C4-2B (cell line): ENCODE measurements around the gene WDR88.

ENCODE experiments used
- ZFX ChIP-seq: fragments of 450-650 bp; IDR thresholded peaks from 2 replicates; pipeline ENCODE4 v1.6.1; 2017
- TF ChIP-seq, protein P1 (sequence below): fragments of 450-650 bp; conservative IDR thresholded peaks from 2 replicates; pipeline ENCODE4 v1.5.1; 2017; ENCODE audit warnings: mild to moderate bottlenecking

DNA sequence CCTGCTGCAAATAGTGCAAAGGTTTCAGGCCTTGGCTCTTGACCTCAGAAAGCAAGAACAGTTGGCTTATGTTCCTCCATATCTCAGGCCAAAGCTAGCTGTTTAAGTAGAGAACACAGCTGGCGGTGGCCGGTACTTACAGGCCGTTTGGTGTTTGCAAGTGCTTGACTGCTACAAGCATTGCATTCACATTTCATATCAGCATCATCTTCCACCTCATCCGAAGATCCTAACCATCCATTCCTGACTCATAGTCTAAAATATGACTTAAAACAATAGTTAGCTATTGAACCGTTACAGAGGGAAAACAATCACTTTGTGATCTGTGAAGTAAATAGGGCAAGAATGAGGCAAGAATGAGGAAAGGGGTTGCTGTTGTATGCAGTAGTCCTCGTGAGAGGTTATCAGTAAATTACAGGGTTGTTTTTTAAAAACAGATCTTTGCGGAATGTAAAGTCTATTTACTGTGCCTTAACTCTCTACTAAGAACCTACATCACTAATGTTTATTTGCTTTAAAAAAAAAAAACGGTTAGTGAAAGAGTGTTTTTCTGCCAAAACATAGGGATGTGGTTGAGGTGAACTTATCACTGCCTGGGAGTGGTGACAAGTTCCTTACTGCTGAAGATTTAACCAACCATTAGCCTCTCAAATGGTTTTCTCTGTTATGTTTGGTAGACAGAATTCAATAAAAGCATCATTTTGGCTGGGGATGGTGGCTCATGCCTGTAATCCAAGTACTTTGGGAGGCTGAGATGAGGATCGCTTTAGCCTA, 21.6 kb upstream of the WDR88 start:
- TF ChIP-seq, protein P1, sequence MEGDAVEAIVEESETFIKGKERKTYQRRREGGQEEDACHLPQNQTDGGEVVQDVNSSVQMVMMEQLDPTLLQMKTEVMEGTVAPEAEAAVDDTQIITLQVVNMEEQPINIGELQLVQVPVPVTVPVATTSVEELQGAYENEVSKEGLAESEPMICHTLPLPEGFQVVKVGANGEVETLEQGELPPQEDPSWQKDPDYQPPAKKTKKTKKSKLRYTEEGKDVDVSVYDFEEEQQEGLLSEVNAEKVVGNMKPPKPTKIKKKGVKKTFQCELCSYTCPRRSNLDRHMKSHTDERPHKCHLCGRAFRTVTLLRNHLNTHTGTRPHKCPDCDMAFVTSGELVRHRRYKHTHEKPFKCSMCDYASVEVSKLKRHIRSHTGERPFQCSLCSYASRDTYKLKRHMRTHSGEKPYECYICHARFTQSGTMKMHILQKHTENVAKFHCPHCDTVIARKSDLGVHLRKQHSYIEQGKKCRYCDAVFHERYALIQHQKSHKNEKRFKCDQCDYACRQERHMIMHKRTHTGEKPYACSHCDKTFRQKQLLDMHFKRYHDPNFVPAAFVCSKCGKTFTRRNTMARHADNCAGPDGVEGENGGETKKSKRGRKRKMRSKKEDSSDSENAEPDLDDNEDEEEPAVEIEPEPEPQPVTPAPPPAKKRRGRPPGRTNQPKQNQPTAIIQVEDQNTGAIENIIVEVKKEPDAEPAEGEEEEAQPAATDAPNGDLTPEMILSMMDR, result no peak
- no peak for TF ChIP-seq ZFX
